Keratinocyte (primary cell): ENCODE measurements around the gene HIRA. TPM values are rescaled to one million over a fixed set of nuclear protein-coding genes. Genes with fewer than 3 reads are reported as not detected.

Source experiments
- DNase-seq: peaks from one replicate; pipeline ENCODE4 v3.0.0-alpha.2; 2011; ENCODE audit warnings: low read depth, missing footprints, low spot score
- FAIRE-seq: peaks from 2 replicates; lab custom pipeline; 2011; peaks lifted over from hg19 to GRCh38; lab: Jason Lieb, UNC
- H2AFZ ChIP-seq: 2 replicates; pipeline ENCODE4 v1.6.0; 2012; ENCODE audit warnings: low read length, control low read depth, inconsistent platforms; ENCODE audit not compliant: control insufficient read depth
- H3K27ac ChIP-seq: 2 replicates; pipeline ENCODE4 v1.5.1; 2011; ENCODE audit warnings: low read length; ENCODE audit not compliant: control insufficient read depth, insufficient read depth
- H3K27me3 ChIP-seq: 3 replicates; pipeline ENCODE4 v1.6.0; 2011; ENCODE audit warnings: low read length; ENCODE audit not compliant: control insufficient read depth, insufficient read depth; ENCODE audit errors: extremely low read depth
- H3K36me3 ChIP-seq, 2 experiments: 2 replicates in 1 of 2; 3 replicates in 1 of 2; pipeline ENCODE4 v1.5.1; 2011; ENCODE audit warnings: low read length in 2 of 2, mild to moderate bottlenecking in 1 of 2; ENCODE audit not compliant: control insufficient read depth in 2 of 2, insufficient read depth in 2 of 2; ENCODE audit errors: extremely low read depth in 1 of 2
- H3K4me1 ChIP-seq: 3 replicates; pipeline ENCODE4 v1.5.1; 2011; ENCODE audit warnings: low read length; ENCODE audit not compliant: control insufficient read depth, insufficient read depth; ENCODE audit errors: extremely low read depth
- H3K4me2 ChIP-seq: 3 replicates; pipeline ENCODE4 v1.6.0; 2011; ENCODE audit warnings: low read depth, low read length; ENCODE audit not compliant: control insufficient read depth, insufficient read depth; ENCODE audit errors: extremely low read depth
- H3K4me3 ChIP-seq, 3 experiments: fragments of 200-600 bp in 1 of 3; sonication (generic) in 1 of 3; 2 replicates in 2 of 3; 3 replicates in 1 of 3; pipeline ENCODE4 v1.5.1; 2011 to 2016; ENCODE audit warnings: low read length in 3 of 3, mild to moderate bottlenecking in 3 of 3, control low read depth in 2 of 3, inconsistent platforms in 1 of 3, low read depth in 1 of 3, mixed read lengths in 1 of 3, mixed run types in 1 of 3, moderate library complexity in 1 of 3; ENCODE audit not compliant: control insufficient read depth in 2 of 3, insufficient read depth in 2 of 3; ENCODE audit errors: extremely low read depth in 1 of 3
- H3K79me2 ChIP-seq: 2 replicates; pipeline ENCODE4 v1.6.0; 2012; ENCODE audit warnings: low read length; ENCODE audit not compliant: control insufficient read depth, insufficient read depth
- H3K9ac ChIP-seq: 3 replicates; pipeline ENCODE4 v1.6.0; 2011; ENCODE audit warnings: low read length; ENCODE audit not compliant: control insufficient read depth, insufficient read depth; ENCODE audit errors: extremely low read depth
- H3K9me1 ChIP-seq: 3 replicates; pipeline ENCODE4 v1.6.0; 2011; ENCODE audit warnings: low read length; ENCODE audit not compliant: control insufficient read depth, insufficient read depth; ENCODE audit errors: extremely low read depth
- H3K9me3 ChIP-seq: 2 replicates; pipeline ENCODE4 v1.5.1; 2012; ENCODE audit warnings: low read depth, low read length; ENCODE audit not compliant: control insufficient read depth
- H4K20me1 ChIP-seq: 3 replicates; pipeline ENCODE4 v1.6.0; 2011; ENCODE audit warnings: low read length; ENCODE audit not compliant: control insufficient read depth, insufficient read depth; ENCODE audit errors: extremely low read depth
- EZH2 ChIP-seq: IDR thresholded peaks from one replicate; pipeline ENCODE4 v1.6.1; 2012; ENCODE audit warnings: inconsistent platforms, mild to moderate bottlenecking, low read length, moderate library complexity
- dilution Hi-C: fragments of 300-500 bp; cut with MboI; formaldehyde crosslinking; loops from one replicate; pipeline ENCODE4 v1.7.0; 2020; ENCODE audit warnings: low sequenced_read_pairs; ENCODE audit not compliant: extremely low pct_ligation_motif_present
- polyA plus RNA-seq, 5 experiments: library from polyadenylated mRNA; depleted of rRNA in 3 of 5; stranded (reverse) in 3 of 5; stranded (forward) in 1 of 5; unstranded in 1 of 5; fragments of >200 nt; gene quantifications; 1 replicate in 1 of 5; 2 replicates in 3 of 5; 3 replicates in 1 of 5; pipeline versions ENCODE4 v1.2.1 to v1.2.3, GENCODE V29; 2011 to 2012; ENCODE audit warnings: missing spikeins in 2 of 5, low read depth in 1 of 5, low replicate concordance in 1 of 5
- TF ChIP-seq, protein P1 (sequence below), 3 experiments: IDR thresholded peaks in 1 of 3; conservative IDR thresholded peaks in 1 of 3; optimal IDR thresholded peaks in 1 of 3; 2 replicates in 2 of 3; 3 replicates in 1 of 3; pipeline versions ENCODE3 to v1.5.1; 2011; ENCODE audit warnings: low read length in 3 of 3, mild to moderate bottlenecking in 3 of 3, moderate library complexity in 2 of 3, control low read depth in 1 of 3, inconsistent platforms in 1 of 3; ENCODE audit not compliant: insufficient read depth in 2 of 3; ENCODE audit errors: extremely low read depth in 1 of 3

HIRA gene
- polyA plus RNA-seq, 1 donor (not counting 4 experiments of a cell fraction or from before 2014, with no cell fraction given): 16.7 TPM

- peaks cover 13% of the 10 kb centered on the region for H3K4me1 ChIP-seq
- TF ChIP-seq, protein P1, sequence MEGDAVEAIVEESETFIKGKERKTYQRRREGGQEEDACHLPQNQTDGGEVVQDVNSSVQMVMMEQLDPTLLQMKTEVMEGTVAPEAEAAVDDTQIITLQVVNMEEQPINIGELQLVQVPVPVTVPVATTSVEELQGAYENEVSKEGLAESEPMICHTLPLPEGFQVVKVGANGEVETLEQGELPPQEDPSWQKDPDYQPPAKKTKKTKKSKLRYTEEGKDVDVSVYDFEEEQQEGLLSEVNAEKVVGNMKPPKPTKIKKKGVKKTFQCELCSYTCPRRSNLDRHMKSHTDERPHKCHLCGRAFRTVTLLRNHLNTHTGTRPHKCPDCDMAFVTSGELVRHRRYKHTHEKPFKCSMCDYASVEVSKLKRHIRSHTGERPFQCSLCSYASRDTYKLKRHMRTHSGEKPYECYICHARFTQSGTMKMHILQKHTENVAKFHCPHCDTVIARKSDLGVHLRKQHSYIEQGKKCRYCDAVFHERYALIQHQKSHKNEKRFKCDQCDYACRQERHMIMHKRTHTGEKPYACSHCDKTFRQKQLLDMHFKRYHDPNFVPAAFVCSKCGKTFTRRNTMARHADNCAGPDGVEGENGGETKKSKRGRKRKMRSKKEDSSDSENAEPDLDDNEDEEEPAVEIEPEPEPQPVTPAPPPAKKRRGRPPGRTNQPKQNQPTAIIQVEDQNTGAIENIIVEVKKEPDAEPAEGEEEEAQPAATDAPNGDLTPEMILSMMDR (optimal IDR thresholded peaks at IDR 0.05 in 1 of 3, IDR thresholded peaks at IDR 0.05 in 1 of 3, conservative IDR thresholded peaks at IDR 0.05 in 1 of 3; ENCODE audit: extremely low read depth in 1 of 3, insufficient read depth in 2 of 3, low read length in 3 of 3): no peak
- no peak for TF ChIP-seq EZH2
- H3K36me3 ChIP-seq: no peaks in the 10 kb centered on the region
- H3K9me3 ChIP-seq: no peaks in the 10 kb centered on the region
- no peak overlapping the region for H3K4me3 ChIP-seq
- H3K4me2 ChIP-seq: no peak overlapping the region
- H3K79me2 ChIP-seq: no peaks in the 10 kb centered on the region
- no peaks in the 10 kb centered on the region for H3K9me1 ChIP-seq
- H4K20me1 ChIP-seq: no peaks in the 10 kb centered on the region
- H3K27ac ChIP-seq: no peak overlapping the region
- H2AFZ ChIP-seq: no peak overlapping the region
- dilution Hi-C loops: no loop called here
- no peak for FAIRE-seq
- no peak for DNase-seq
- H3K9ac ChIP-seq: no peak overlapping the region
- H3K27me3 ChIP-seq: no peaks in the 10 kb centered on the region
These were observed 135.8 kb downstream of the HIRA start for GRCh38 chr22:19295733-19296132.

DNA sequence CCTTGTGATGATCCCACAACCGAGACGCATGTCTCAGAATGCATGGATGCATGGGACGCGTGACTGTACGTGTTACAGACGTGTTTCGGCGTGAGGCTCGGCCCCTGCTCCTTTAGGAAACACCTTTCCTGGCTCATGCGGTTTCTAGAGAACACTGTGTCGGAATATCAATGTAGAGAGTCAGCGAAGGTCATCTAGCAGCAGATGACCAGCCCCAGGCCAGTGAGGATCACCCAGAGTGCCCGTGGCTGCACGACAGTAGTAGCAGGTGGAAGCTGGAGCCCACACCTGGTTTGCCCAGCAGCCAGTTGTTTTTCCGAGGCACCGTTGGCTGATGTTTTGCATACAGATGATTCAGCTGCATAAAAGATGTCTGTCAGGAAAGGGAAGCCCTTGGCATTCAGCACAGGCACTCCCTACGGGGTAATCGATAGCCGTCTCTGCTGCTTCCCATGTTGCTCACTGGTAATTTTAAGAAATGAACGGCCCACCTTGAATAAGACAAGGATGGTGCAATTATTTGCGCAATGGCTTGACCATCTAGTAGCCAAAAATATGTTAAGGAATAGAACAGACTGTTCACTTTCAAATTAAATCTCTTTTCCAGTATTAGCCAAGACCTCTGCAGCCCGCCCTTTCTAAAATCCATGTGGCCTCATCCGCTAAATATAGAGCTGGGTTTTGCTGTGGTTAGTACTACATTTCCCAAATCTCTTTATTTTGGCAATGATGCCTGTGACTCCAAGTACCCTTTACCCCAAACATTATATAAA lies 138.9 kb downstream of the HIRA start:
- no peaks in the 10 kb centered on the region for H4K20me1 ChIP-seq
- TF ChIP-seq EZH2: no peak
- TF ChIP-seq, protein P1 (optimal IDR thresholded peaks at IDR 0.05 in 1 of 3, IDR thresholded peaks at IDR 0.05 in 1 of 3, conservative IDR thresholded peaks at IDR 0.05 in 1 of 3; ENCODE audit: extremely low read depth in 1 of 3, insufficient read depth in 2 of 3, low read length in 3 of 3): no peak
- FAIRE-seq: peak; percentile 68
- H3K9ac ChIP-seq: peak overlapping the region; percentile 88
- no peak for DNase-seq
- peak overlapping the region; percentile 51 to 82 (median 79) for H3K4me3 ChIP-seq
- H3K4me2 ChIP-seq: peak overlapping the region; percentile 95
- no peaks in the 10 kb centered on the region for H3K9me3 ChIP-seq
- H3K36me3 ChIP-seq: no peaks in the 10 kb centered on the region
- H2AFZ ChIP-seq: peak overlapping the region; percentile 100
- H3K9me1 ChIP-seq: no peaks in the 10 kb centered on the region
- dilution Hi-C loops: no loop called here
- peak overlapping the region; percentile 67 for H3K27ac ChIP-seq
- no peaks in the 10 kb centered on the region for H3K79me2 ChIP-seq
- peaks cover 34% of the 10 kb centered on the region for H3K4me1 ChIP-seq
- no peaks in the 10 kb centered on the region for H3K27me3 ChIP-seq
